Mesothelial cell of epicardium (in vitro differentiated cells): ENCODE results near the gene NTM. TPM values are rescaled to one million over a fixed set of nuclear protein-coding genes. Genes with fewer than 3 reads are reported as not detected.
"Not testable (repeated sequence)": the region's sequence is repeated elsewhere in the genome, so short reads cannot be mapped to it uniquely, and the experiment has no call there.

Source experiments
- DNase-seq, 2 experiments: peaks; one replicate each; pipeline ENCODE4 v3.0.0; 2021; ENCODE audit warnings: low spot score in 2 of 2; ENCODE audit not compliant: unreplicated experiment in 2 of 2
- H3K27ac Mint-ChIP-seq: 2 replicates; pipeline ENCODE4 v1.8.0; 2021; ENCODE audit warnings: mixed read lengths
- H3K27me3 Mint-ChIP-seq: 2 replicates; pipeline ENCODE4 v1.8.0; 2021; ENCODE audit warnings: low read depth, mixed read lengths
- H3K36me3 Mint-ChIP-seq: 2 replicates; pipeline ENCODE4 v1.8.0; 2021; ENCODE audit warnings: mixed read lengths
- H3K4me1 Mint-ChIP-seq: 2 replicates; pipeline ENCODE4 v1.8.0; 2021; ENCODE audit warnings: mixed read lengths
- H3K4me3 Mint-ChIP-seq: 2 replicates; pipeline ENCODE4 v1.8.0; 2021; ENCODE audit warnings: mild to moderate bottlenecking, moderate library complexity, mixed read lengths
- H3K9me3 Mint-ChIP-seq: 2 replicates; pipeline ENCODE4 v1.8.0; 2021; ENCODE audit warnings: mixed read lengths
- CTCF ChIP-seq: fragments of 200-600 bp; sonication (generic); IDR thresholded peaks from one replicate; pipeline ENCODE4 v1.5.0; 2021; ENCODE audit warnings: antibody characterized with exemption; ENCODE audit not compliant: unreplicated experiment
- total RNA-seq: library from RNA; stranded (reverse); gene quantifications from 3 replicates; pipeline ENCODE4 v1.2.1, GENCODE V29; 2021

Gene NTM
- total RNA-seq, 1 donor from 2014 or later, result 3.9 TPM

- DNase-seq, result no peak
- Mint-ChIP-seq H3K9me3 (no peaks in the 10 kb centered on the region), H3K4me3 (no peak overlapping the region), H3K36me3 (no peaks in the 10 kb centered on the region), H3K4me1 (no peaks in the 10 kb centered on the region), H3K27ac (no peak overlapping the region), H3K27me3 (peaks cover 32% of the 10 kb centered on the region)
- TF ChIP-seq CTCF, result no peak
Observed at GRCh38 chr11:132318421-132319157, 948.2 kb downstream of the NTM start.

GRCh38 chr11:132319419-132319818, 949.0 kb downstream of the NTM start:
- not testable (repeated sequence) for DNase-seq, H3K27ac Mint-ChIP-seq, H3K4me3 Mint-ChIP-seq, H3K4me1 Mint-ChIP-seq, H3K36me3 Mint-ChIP-seq, H3K9me3 Mint-ChIP-seq
- H3K27me3 Mint-ChIP-seq, result peaks cover 27% of the 10 kb centered on the region

- Mint-ChIP-seq H3K36me3 (no peaks in the 10 kb centered on the region), H3K4me1 (no peaks in the 10 kb centered on the region), H3K27me3 (peaks cover 45% of the 10 kb centered on the region), H3K9me3 (no peaks in the 10 kb centered on the region), H3K4me3 (no peak overlapping the region), H3K27ac (no peak overlapping the region)
- TF ChIP-seq CTCF, result no peak
- no peak for DNase-seq
Observed at GRCh38 chr11:132330515-132330914, 960.1 kb downstream of the NTM start.

GRCh38 chr11:132332521-132332920, 962.1 kb downstream of the NTM start:
- H3K4me1 Mint-ChIP-seq, result no peaks in the 10 kb centered on the region
- H3K27me3 Mint-ChIP-seq, result peaks cover 47% of the 10 kb centered on the region
- H3K4me3 Mint-ChIP-seq, result no peak overlapping the region
- H3K36me3 Mint-ChIP-seq, result no peaks in the 10 kb centered on the region
- H3K27ac Mint-ChIP-seq, result no peak overlapping the region
- no peak for TF ChIP-seq CTCF
- no peak for DNase-seq
- no peaks in the 10 kb centered on the region for H3K9me3 Mint-ChIP-seq

- Mint-ChIP-seq H3K4me3 (no peak overlapping the region), H3K4me1 (no peaks in the 10 kb centered on the region), H3K27ac (no peak overlapping the region), H3K9me3 (no peaks in the 10 kb centered on the region), H3K27me3 (peaks cover 54% of the 10 kb centered on the region), H3K36me3 (no peaks in the 10 kb centered on the region)
- DNase-seq, result no peak
- no peak for TF ChIP-seq CTCF
Observed at GRCh38 chr11:132334769-132335280, 964.4 kb downstream of the NTM start.

- H3K4me1 Mint-ChIP-seq, result no peaks in the 10 kb centered on the region
- no peak for DNase-seq
- peaks cover 51% of the 10 kb centered on the region for H3K27me3 Mint-ChIP-seq
- H3K36me3 Mint-ChIP-seq, result no peaks in the 10 kb centered on the region
- no peak for TF ChIP-seq CTCF
- H3K9me3 Mint-ChIP-seq, result no peaks in the 10 kb centered on the region
- H3K4me3 Mint-ChIP-seq, result no peak overlapping the region
- no peak overlapping the region for H3K27ac Mint-ChIP-seq
Observed at GRCh38 chr11:132335311-132335710, 964.9 kb downstream of the NTM start.
